Stomach smooth muscle (tissue), 2 donors: ENCODE results near the gene VWA3B.

Experiments used
- H3K27ac ChIP-seq: one replicate; pipeline ENCODE4 v1.7.0; 2013; ENCODE audit warnings: mild to moderate bottlenecking, low read length, inconsistent platforms
- H3K27me3 ChIP-seq, 2 donors: one replicate each; pipeline ENCODE4 v1.7.0; 2013; ENCODE audit warnings: low read length in 2 of 2; ENCODE audit not compliant: insufficient read depth in 2 of 2, control insufficient read depth in 1 of 2
- H3K36me3 ChIP-seq, 2 donors: one replicate each; pipeline ENCODE4 v1.7.0; 2013; ENCODE audit warnings: low read length in 2 of 2; ENCODE audit not compliant: control insufficient read depth in 2 of 2, insufficient read depth in 2 of 2
- H3K4me1 ChIP-seq: one replicate; pipeline ENCODE4 v1.7.0; 2013; ENCODE audit warnings: low read length; ENCODE audit not compliant: control insufficient read depth, insufficient read depth
- H3K4me3 ChIP-seq, 2 donors: one replicate each; pipeline ENCODE4 v1.7.0; 2013; ENCODE audit warnings: low read length in 2 of 2
- H3K9ac ChIP-seq, 2 donors: one replicate each; pipeline ENCODE4 v1.7.0; 2013; ENCODE audit warnings: low read length in 2 of 2, mild to moderate bottlenecking in 1 of 2
- H3K9me3 ChIP-seq, 2 donors: one replicate each; pipeline ENCODE4 v1.7.0; 2013; ENCODE audit warnings: low read length in 2 of 2; ENCODE audit not compliant: control insufficient read depth in 2 of 2
- donor health status: healthy.
- donor health status: Pancreatic carcinoma.

VWA3B gene

GRCh38 chr2:98155291-98155690, 68.3 kb downstream of the VWA3B start:
- Histone ChIP-seq H3K4me1 (peaks cover 24% of the 10 kb centered on the region), H3K27me3 (no peaks in the 10 kb centered on the region), H3K9me3 (no peaks in the 10 kb centered on the region), H3K4me3 (no peak overlapping the region), H3K36me3 (no peaks in the 10 kb centered on the region), H3K9ac (no peak overlapping the region), H3K27ac (no peak overlapping the region)

- H3K36me3 ChIP-seq: no peaks in the 10 kb centered on the region
- H3K4me1 ChIP-seq: peaks cover 28% of the 10 kb centered on the region
- H3K4me3 ChIP-seq: no peak overlapping the region
- no peak overlapping the region for H3K27ac ChIP-seq
- no peak overlapping the region for H3K9ac ChIP-seq
- no peaks in the 10 kb centered on the region for H3K27me3 ChIP-seq
- H3K9me3 ChIP-seq: no peaks in the 10 kb centered on the region
Observed at GRCh38 chr2:98155716-98156115, 68.7 kb downstream of the VWA3B start.

- H3K36me3 ChIP-seq: no peaks in the 10 kb centered on the region
- no peak overlapping the region for H3K27ac ChIP-seq
- no peaks in the 10 kb centered on the region for H3K9me3 ChIP-seq
- H3K9ac ChIP-seq: no peak overlapping the region
- no peak overlapping the region for H3K4me3 ChIP-seq
- peaks cover 34% of the 10 kb centered on the region for H3K4me1 ChIP-seq
- no peaks in the 10 kb centered on the region for H3K27me3 ChIP-seq
Observed at GRCh38 chr2:98156304-98156703, 69.3 kb downstream of the VWA3B start.

- Histone ChIP-seq H3K27me3 (no peaks in the 10 kb centered on the region), H3K27ac (no peak overlapping the region), H3K9me3 (no peaks in the 10 kb centered on the region), H3K9ac (no peak overlapping the region), H3K4me1 (peaks cover 41% of the 10 kb centered on the region), H3K36me3 (no peaks in the 10 kb centered on the region), H3K4me3 (no peak overlapping the region)
Observed at GRCh38 chr2:98157557-98157956, 70.6 kb downstream of the VWA3B start.

- no peaks in the 10 kb centered on the region for H3K27me3 ChIP-seq
- H3K9ac ChIP-seq: no peak overlapping the region
- H3K27ac ChIP-seq: no peak overlapping the region
- no peaks in the 10 kb centered on the region for H3K36me3 ChIP-seq
- peaks cover 44% of the 10 kb centered on the region for H3K4me1 ChIP-seq
- peak overlapping the region in 1 of 2 donors; percentile 22 for H3K4me3 ChIP-seq
- no peaks in the 10 kb centered on the region for H3K9me3 ChIP-seq
Observed at GRCh38 chr2:98158305-98158704, 71.3 kb downstream of the VWA3B start.

- Histone ChIP-seq H3K36me3 (no peaks in the 10 kb centered on the region), H3K27me3 (no peaks in the 10 kb centered on the region), H3K4me3 (peak overlapping the region in 1 of 2 donors; percentile 15), H3K9me3 (no peaks in the 10 kb centered on the region), H3K9ac (peak overlapping the region; percentile 2 to 21), H3K4me1 (peaks cover 44% of the 10 kb centered on the region), H3K27ac (peak overlapping the region; percentile 46)
Observed at GRCh38 chr2:98160554-98160953, 73.6 kb downstream of the VWA3B start.

GRCh38 chr2:98161186-98161585, 74.2 kb downstream of the VWA3B start:
- no peaks in the 10 kb centered on the region for H3K27me3 ChIP-seq
- H3K27ac ChIP-seq: peak overlapping the region; percentile 46
- H3K9me3 ChIP-seq: no peaks in the 10 kb centered on the region
- no peaks in the 10 kb centered on the region for H3K36me3 ChIP-seq
- H3K9ac ChIP-seq: no peak overlapping the region
- peaks cover 41% of the 10 kb centered on the region for H3K4me1 ChIP-seq
- H3K4me3 ChIP-seq: peak overlapping the region in 1 of 2 donors; percentile 15

GRCh38 chr2:98164256-98164655, 77.3 kb downstream of the VWA3B start:
- Histone ChIP-seq H3K4me1 (peaks cover 28% of the 10 kb centered on the region), H3K9ac (no peak overlapping the region), H3K27me3 (no peaks in the 10 kb centered on the region), H3K9me3 (no peaks in the 10 kb centered on the region), H3K36me3 (no peaks in the 10 kb centered on the region), H3K27ac (no peak overlapping the region), H3K4me3 (no peak overlapping the region)

GRCh38 chr2:98165516-98166071, 78.6 kb downstream of the VWA3B start:
- no peaks in the 10 kb centered on the region for H3K27me3 ChIP-seq
- no peak overlapping the region for H3K4me3 ChIP-seq
- H3K36me3 ChIP-seq: no peaks in the 10 kb centered on the region
- no peaks in the 10 kb centered on the region for H3K9me3 ChIP-seq
- peaks cover 19% of the 10 kb centered on the region for H3K4me1 ChIP-seq
- H3K9ac ChIP-seq: no peak overlapping the region
- no peak overlapping the region for H3K27ac ChIP-seq

GRCh38 chr2:98167916-98168315, 80.9 kb downstream of the VWA3B start:
- no peaks in the 10 kb centered on the region for H3K36me3 ChIP-seq
- peaks cover 2% of the 10 kb centered on the region for H3K4me1 ChIP-seq
- no peaks in the 10 kb centered on the region for H3K27me3 ChIP-seq
- no peaks in the 10 kb centered on the region for H3K9me3 ChIP-seq
- H3K4me3 ChIP-seq: no peak overlapping the region
- H3K27ac ChIP-seq: no peak overlapping the region
- H3K9ac ChIP-seq: no peak overlapping the region

GRCh38 chr2:98170076-98170475, 83.1 kb downstream of the VWA3B start:
- no peaks in the 10 kb centered on the region for H3K9me3 ChIP-seq
- no peak overlapping the region for H3K4me3 ChIP-seq
- H3K4me1 ChIP-seq: no peaks in the 10 kb centered on the region
- no peak overlapping the region for H3K9ac ChIP-seq
- H3K27ac ChIP-seq: no peak overlapping the region
- H3K36me3 ChIP-seq: no peaks in the 10 kb centered on the region
- no peaks in the 10 kb centered on the region for H3K27me3 ChIP-seq
